ENCODE results near the gene TRIP10.
A peak's percentile ranks its signal among the peaks of the same experiment; 100 is the strongest.

Gene TRIP10

GRCh38 chr19:6711605-6712004 lies 27.9 kb upstream of the TRIP10 start:
- DNase-seq = no peak

GRCh38 chr19:6712231-6712630 lies 27.2 kb upstream of the TRIP10 start:
- DNase-seq = no peak

GRCh38 chr19:6712692-6713670 lies 26.5 kb upstream of the TRIP10 start:
- DNase-seq = no peak

GRCh38 chr19:6713773-6714692 lies 25.4 kb upstream of the TRIP10 start:
- no peak for DNase-seq

GRCh38 chr19:6714749-6715555 lies 24.5 kb upstream of the TRIP10 start:
- no peak for DNase-seq

GRCh38 chr19:6716610-6716970 lies 22.9 kb upstream of the TRIP10 start:
- DNase-seq = no peak

GRCh38 chr19:6717036-6717435 lies 22.4 kb upstream of the TRIP10 start:
- DNase-seq = no peak

GRCh38 chr19:6717441-6717971 lies 22.0 kb upstream of the TRIP10 start:
- no peak for DNase-seq

GRCh38 chr19:6718111-6718740 lies 21.3 kb upstream of the TRIP10 start:
- no peak for DNase-seq

- peak in 28 of 56 donors; percentile 7 to 72 (median 36) for DNase-seq
Observed at GRCh38 chr19:6718741-6719539, 20.5 kb upstream of the TRIP10 start.

GRCh38 chr19:6719540-6719861 lies 20.0 kb upstream of the TRIP10 start:
- DNase-seq = peak in 3 of 56 donors; percentile 7 to 26 (median 15)

- no peak for DNase-seq
Observed at GRCh38 chr19:6719992-6720368, 19.5 kb upstream of the TRIP10 start.

GRCh38 chr19:6720369-6721137 lies 18.9 kb upstream of the TRIP10 start, which contains the start of gene C3:
TSS of gene C3 (minus strand) at chr19:6720650. CDS start at chr19:6720589, 61 bp downstream.
- peak in 8 of 56 donors; percentile 7 to 27 (median 15) for DNase-seq

GRCh38 chr19:6721138-6721474 lies 18.4 kb upstream of the TRIP10 start:
- DNase-seq = no peak

- no peak for DNase-seq
Observed at GRCh38 chr19:6721773-6722172, 17.7 kb upstream of the TRIP10 start.

GRCh38 chr19:6723108-6723618 lies 16.3 kb upstream of the TRIP10 start:
- no peak for DNase-seq

- peak in 4 of 56 donors; percentile 0 to 15 (median 5) for DNase-seq
Observed at GRCh38 chr19:6723738-6724137, 15.7 kb upstream of the TRIP10 start.

GRCh38 chr19:6724631-6725492 lies 14.6 kb upstream of the TRIP10 start:
- no peak for DNase-seq
